Effector CD8-positive, alpha-beta T cell (primary cell): Measurements from ENCODE around the gene CCHCR1.
A peak's percentile ranks its signal among the peaks of the same experiment; 100 is the strongest.

Experiments used
- DNase-seq: peaks from one replicate; lab custom pipeline; 2025; lab: John Stamatoyannopoulos, UW

CCHCR1 gene

GRCh38 chr6:31129130-31129529 is 28.5 kb downstream of the CCHCR1 start:
- DNase-seq: no peak

GRCh38 chr6:31128093-31128676 is 29.4 kb downstream of the CCHCR1 start:
- DNase-seq: peak; percentile 65

GRCh38 chr6:31126396-31127175 is 31.0 kb downstream of the CCHCR1 start:
- no peak for DNase-seq

GRCh38 chr6:31125586-31126363 is 31.8 kb downstream of the CCHCR1 start:
- DNase-seq: no peak

- DNase-seq: no peak
These were observed 32.4 kb downstream of the CCHCR1 start for GRCh38 chr6:31125162-31125561.

GRCh38 chr6:31122791-31123706 is 34.6 kb downstream of the CCHCR1 start:
- DNase-seq: no peak

- no peak for DNase-seq
These were observed 36.3 kb downstream of the CCHCR1 start for GRCh38 chr6:31121131-31121790.

- DNase-seq: no peak
These were observed 37.3 kb downstream of the CCHCR1 start, which contains the start of gene CDSN for GRCh38 chr6:31120151-31120915. Gene CDSN, minus strand, starts transcription at chr6:31120446. Its CDS starts 27 bp downstream, at chr6:31120419.

- DNase-seq: no peak
These were observed 39.4 kb downstream of the CCHCR1 start for GRCh38 chr6:31118178-31118577.

GRCh38 chr6:31116661-31117385 is 40.8 kb downstream of the CCHCR1 start:
- no peak for DNase-seq

- DNase-seq: no peak
These were observed 41.6 kb downstream of the CCHCR1 start for GRCh38 chr6:31115941-31116560.

GRCh38 chr6:31114970-31115849 is 42.4 kb downstream of the CCHCR1 start:
- no peak for DNase-seq

- DNase-seq: no peak
These were observed 43.1 kb downstream of the CCHCR1 start, which contains the start of gene PSORS1C1 for GRCh38 chr6:31114541-31114878. Gene PSORS1C1, plus strand, starts transcription at chr6:31114800. Its CDS starts 14,833 bp downstream, at chr6:31129633.

GRCh38 chr6:31113861-31114540 is 43.6 kb downstream of the CCHCR1 start:
- DNase-seq: no peak

- no peak for DNase-seq
These were observed 45.1 kb downstream of the CCHCR1 start, which contains the start of gene C6orf15 for GRCh38 chr6:31112478-31112877. Gene C6orf15, minus strand, starts transcription at chr6:31112575. Its CDS starts 20 bp downstream, at chr6:31112555.

- DNase-seq: no peak
These were observed 45.9 kb downstream of the CCHCR1 start for GRCh38 chr6:31111712-31112111.

GRCh38 chr6:31110825-31111582 is 46.6 kb downstream of the CCHCR1 start:
- DNase-seq: no peak
